Stomach (tissue), 4 donors: ENCODE results near the gene PFKFB4.

Source experiments
- EP300 ChIP-seq: sonication (generic); formaldehyde crosslinking; IDR thresholded peaks from one replicate; pipeline ENCODE4 v1.6.1; 2017; ENCODE audit warnings: antibody characterized with exemption
- POLR2A ChIP-seq, 4 donors: fragments of 450-650 bp; IDR thresholded peaks; one replicate each; pipeline ENCODE4 v1.6.1; 2016; ENCODE audit warnings: antibody characterized with exemption in 4 of 4, control low read depth in 2 of 4, mild to moderate bottlenecking in 1 of 4, moderate library complexity in 1 of 4
- POLR2AphosphoS5 ChIP-seq, 3 donors: sonication (generic); formaldehyde crosslinking; IDR thresholded peaks; one replicate each; pipeline ENCODE4 v1.6.1; 2016; ENCODE audit warnings: antibody characterized with exemption in 3 of 3
- TF ChIP-seq, protein P1 (sequence below), 7 experiments: fragments of 450-650 bp in 4 of 7; fragments of 200-600 bp in 3 of 7; sonication (generic) in 3 of 7; IDR thresholded peaks; one replicate each; pipeline ENCODE4 v1.5.1; 2016 to 2019; ENCODE audit warnings: antibody characterized with exemption in 7 of 7, control low read depth in 2 of 7, mild to moderate bottlenecking in 1 of 7

GRCh38 chr3:48502728-48503168 is 53.9 kb downstream of the PFKFB4 start:
- TF ChIP-seq, protein P1, sequence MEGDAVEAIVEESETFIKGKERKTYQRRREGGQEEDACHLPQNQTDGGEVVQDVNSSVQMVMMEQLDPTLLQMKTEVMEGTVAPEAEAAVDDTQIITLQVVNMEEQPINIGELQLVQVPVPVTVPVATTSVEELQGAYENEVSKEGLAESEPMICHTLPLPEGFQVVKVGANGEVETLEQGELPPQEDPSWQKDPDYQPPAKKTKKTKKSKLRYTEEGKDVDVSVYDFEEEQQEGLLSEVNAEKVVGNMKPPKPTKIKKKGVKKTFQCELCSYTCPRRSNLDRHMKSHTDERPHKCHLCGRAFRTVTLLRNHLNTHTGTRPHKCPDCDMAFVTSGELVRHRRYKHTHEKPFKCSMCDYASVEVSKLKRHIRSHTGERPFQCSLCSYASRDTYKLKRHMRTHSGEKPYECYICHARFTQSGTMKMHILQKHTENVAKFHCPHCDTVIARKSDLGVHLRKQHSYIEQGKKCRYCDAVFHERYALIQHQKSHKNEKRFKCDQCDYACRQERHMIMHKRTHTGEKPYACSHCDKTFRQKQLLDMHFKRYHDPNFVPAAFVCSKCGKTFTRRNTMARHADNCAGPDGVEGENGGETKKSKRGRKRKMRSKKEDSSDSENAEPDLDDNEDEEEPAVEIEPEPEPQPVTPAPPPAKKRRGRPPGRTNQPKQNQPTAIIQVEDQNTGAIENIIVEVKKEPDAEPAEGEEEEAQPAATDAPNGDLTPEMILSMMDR (IDR thresholded peaks at IDR 0.05), result no peak
- TF ChIP-seq POLR2A (IDR thresholded peaks at IDR 0.05) (no peak), POLR2AphosphoS5 (IDR thresholded peaks at IDR 0.05) (no peak), EP300 (no peak)
